Brain microvascular endothelial cell (primary cell): ENCODE measurements around the gene BLZF1.
A peak's percentile ranks its signal among the peaks of the same experiment; 100 is the strongest.

Source experiments
- DNase-seq: peaks from one replicate; pipeline ENCODE4 v3.0.0-alpha.2; 2020
- H3K27ac ChIP-seq: fragments of 250-450 bp; sonication (Bioruptor Pico); 2 replicates; pipeline ENCODE4 v1.5.1; 2020; ENCODE audit warnings: mild to moderate bottlenecking, moderate library complexity
- H3K27me3 ChIP-seq: fragments of 250-450 bp; sonication (Bioruptor Pico); replicated peaks from 2 replicates; pipeline ENCODE4 v1.5.1; 2020; ENCODE audit warnings: mild to moderate bottlenecking
- H3K36me3 ChIP-seq: fragments of 250-450 bp; sonication (Bioruptor Pico); replicated peaks from 2 replicates; pipeline ENCODE4 v1.5.1; 2020; ENCODE audit warnings: mild to moderate bottlenecking
- H3K4me3 ChIP-seq: 2 replicates; pipeline ENCODE4 v1.5.1; 2011; ENCODE audit warnings: low read depth, mild to moderate bottlenecking, control low read depth, low read length, moderate library complexity
- in situ Hi-C: cut with HindIII; loops from 2 replicates; pipeline ENCODE4 v1.10.0; 2017; ENCODE audit warnings: low sequenced_read_pairs, low pct_ligation_motif_present
- TF ChIP-seq, protein P1 (sequence below): IDR thresholded peaks from 2 replicates; pipeline ENCODE4 v1.5.1; 2011; ENCODE audit warnings: low read depth, mild to moderate bottlenecking, moderate library complexity, low read length, control low read depth, inconsistent platforms; ENCODE audit errors: missing control alignments

BLZF1 gene

GRCh38 chr1:169347688-169348382 is 20.2 kb upstream of the BLZF1 start:
- Histone ChIP-seq H3K4me3 (no peak overlapping the region), H3K27me3 (no peaks in the 10 kb centered on the region), H3K27ac (no peak overlapping the region), H3K36me3 (no peaks in the 10 kb centered on the region)
- in situ Hi-C loops: loop anchor here (25.0 kb wide), 1 partner anchor 736 kb away; no protein-coding TSS in a partner anchor
- DNase-seq: no peak
- TF ChIP-seq, protein P1, sequence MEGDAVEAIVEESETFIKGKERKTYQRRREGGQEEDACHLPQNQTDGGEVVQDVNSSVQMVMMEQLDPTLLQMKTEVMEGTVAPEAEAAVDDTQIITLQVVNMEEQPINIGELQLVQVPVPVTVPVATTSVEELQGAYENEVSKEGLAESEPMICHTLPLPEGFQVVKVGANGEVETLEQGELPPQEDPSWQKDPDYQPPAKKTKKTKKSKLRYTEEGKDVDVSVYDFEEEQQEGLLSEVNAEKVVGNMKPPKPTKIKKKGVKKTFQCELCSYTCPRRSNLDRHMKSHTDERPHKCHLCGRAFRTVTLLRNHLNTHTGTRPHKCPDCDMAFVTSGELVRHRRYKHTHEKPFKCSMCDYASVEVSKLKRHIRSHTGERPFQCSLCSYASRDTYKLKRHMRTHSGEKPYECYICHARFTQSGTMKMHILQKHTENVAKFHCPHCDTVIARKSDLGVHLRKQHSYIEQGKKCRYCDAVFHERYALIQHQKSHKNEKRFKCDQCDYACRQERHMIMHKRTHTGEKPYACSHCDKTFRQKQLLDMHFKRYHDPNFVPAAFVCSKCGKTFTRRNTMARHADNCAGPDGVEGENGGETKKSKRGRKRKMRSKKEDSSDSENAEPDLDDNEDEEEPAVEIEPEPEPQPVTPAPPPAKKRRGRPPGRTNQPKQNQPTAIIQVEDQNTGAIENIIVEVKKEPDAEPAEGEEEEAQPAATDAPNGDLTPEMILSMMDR: no peak

- Histone ChIP-seq H3K27me3 (no peaks in the 10 kb centered on the region), H3K4me3 (no peak overlapping the region), H3K27ac (no peak overlapping the region), H3K36me3 (no peaks in the 10 kb centered on the region)
- peak; percentile 43 for DNase-seq
- in situ Hi-C loops: loop anchor here (25.0 kb wide), 1 partner anchor 736 kb away; no protein-coding TSS in a partner anchor
- TF ChIP-seq, protein P1: peak; percentile 56
Measured at GRCh38 chr1:169348383-169349036, 19.5 kb upstream of the BLZF1 start.

DNA sequence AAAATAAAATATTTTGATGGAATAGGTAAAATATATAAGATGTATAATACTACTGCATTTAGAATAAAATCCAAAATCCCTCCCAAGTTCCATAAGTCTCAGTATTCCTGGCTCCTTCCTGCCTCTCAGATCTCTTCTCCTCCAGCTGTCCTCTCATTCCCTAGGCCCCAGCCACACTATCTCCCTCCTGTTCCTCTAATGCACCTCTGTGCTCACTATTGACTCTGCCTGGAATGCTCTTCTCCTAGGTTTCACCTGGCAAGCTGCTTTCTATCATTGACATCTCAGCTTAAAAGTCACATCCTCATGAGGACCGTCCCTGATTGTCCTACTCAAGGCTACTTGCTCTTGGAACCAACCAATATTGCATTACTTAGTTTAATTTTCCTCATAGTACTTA is 7.6 kb upstream of the BLZF1 start:
- DNase-seq: no peak
- Histone ChIP-seq H3K36me3 (no peaks in the 10 kb centered on the region), H3K27me3 (no peaks in the 10 kb centered on the region), H3K4me3 (no peak overlapping the region), H3K27ac (no peak overlapping the region)
- in situ Hi-C loops: no loop called here
- TF ChIP-seq, protein P1: no peak

GRCh38 chr1:169361281-169361680 is 6.7 kb upstream of the BLZF1 start:
- Histone ChIP-seq H3K36me3 (no peaks in the 10 kb centered on the region), H3K4me3 (no peak overlapping the region), H3K27me3 (no peaks in the 10 kb centered on the region), H3K27ac (no peak overlapping the region)
- TF ChIP-seq, protein P1: no peak
- DNase-seq: no peak
- in situ Hi-C loops: no loop called here

GRCh38 chr1:169363046-169363730 is 4.8 kb upstream of the BLZF1 start:
- no peaks in the 10 kb centered on the region for H3K36me3 ChIP-seq
- H3K27me3 ChIP-seq: no peaks in the 10 kb centered on the region
- DNase-seq: peak; percentile 72
- TF ChIP-seq, protein P1: no peak
- in situ Hi-C loops: no loop called here
- peak overlapping the region; percentile 81 for H3K27ac ChIP-seq
- H3K4me3 ChIP-seq: no peak overlapping the region
